Heart right ventricle (tissue), 16 donors: ENCODE results near the gene PPT2. TPM values are rescaled to one million over a fixed set of nuclear protein-coding genes. Genes with fewer than 3 reads are reported as not detected.
"Not testable (repeated sequence)": the region's sequence is repeated elsewhere in the genome, so short reads cannot be mapped to it uniquely, and the experiment has no call there.

ENCODE experiments used
- ATAC-seq, 8 donors: fragments of 200-7000 bp; cut with Tn5 transposase; one replicate each; pipeline ENCODE4 v1.9.1; 2020; ENCODE audit warnings: mild to moderate bottlenecking in 8 of 8, moderate library complexity in 8 of 8, moderate number of reproducible peaks in 1 of 8
- DNase-seq, 2 donors: peaks; one replicate each; pipeline ENCODE4 v3.0.0-alpha.2; 2020
- H3K27ac ChIP-seq, 10 donors: fragments of 200-600 bp; sonication (generic) in 2 of 10; one replicate each; pipeline versions ENCODE4 v1.5.0 to v1.8.0; 2020 to 2022; ENCODE audit warnings: mild to moderate bottlenecking in 3 of 10
- H3K27me3 ChIP-seq, 7 donors: fragments of 200-600 bp; one replicate each; pipeline ENCODE4 v1.8.0; 2021 to 2022; ENCODE audit warnings: mild to moderate bottlenecking in 2 of 7
- H3K36me3 ChIP-seq, 9 donors: fragments of 200-600 bp; sonication (generic) in 1 of 9; one replicate each; pipeline versions ENCODE4 v1.5.0 to v1.8.0; 2020 to 2022; ENCODE audit warnings: mild to moderate bottlenecking in 2 of 9
- H3K4me1 ChIP-seq, 9 donors: fragments of 200-600 bp; sonication (generic) in 1 of 9; one replicate each; pipeline versions ENCODE4 v1.5.0 to v1.8.0; 2020 to 2022; ENCODE audit warnings: mild to moderate bottlenecking in 4 of 9
- H3K4me3 ChIP-seq, 10 donors: fragments of 200-600 bp; sonication (generic) in 2 of 10; one replicate each; pipeline versions ENCODE4 v1.5.0 to v1.8.0; 2020 to 2022; ENCODE audit warnings: mild to moderate bottlenecking in 7 of 10, moderate library complexity in 2 of 10
- H3K9me3 ChIP-seq, 11 donors: fragments of 200-600 bp in 10 of 11; sonication (generic) in 2 of 11; one replicate each; pipeline versions ENCODE4 v1.5.0 to v1.8.0; 2013 to 2022; ENCODE audit warnings: mild to moderate bottlenecking in 2 of 11, control low read depth in 1 of 11, moderate library complexity in 1 of 11
- CTCF ChIP-seq, 9 donors: fragments of 200-600 bp; sonication (generic) in 2 of 9; IDR thresholded peaks; one replicate each; pipeline versions ENCODE4 v1.5.0 to v1.8.0; 2021 to 2022; ENCODE audit warnings: antibody characterized with exemption in 9 of 9, mild to moderate bottlenecking in 5 of 9, moderate library complexity in 1 of 9
- WGBS, 2 donors: extraction: QIAGEN DNeasy Blood & Tissue Kit; methylation state at CpG; one replicate each; pipeline ENCODE4 v1.1.7; 2013; ENCODE audit warnings: inconsistent platforms in 1 of 2; 5-methylcytosine and 5-hydroxymethylcytosine counted together
- intact Hi-C, 10 donors: fragments of 100-400 bp; cut with DNase I; formaldehyde crosslinking; loops; one replicate each; pipeline versions ENCODE4 v1.11.1 to v1.14.2; 2022
- polyA plus RNA-seq, 2 donors: library from polyadenylated mRNA; stranded (reverse); fragments of 200-250 nt; gene quantifications; one replicate each; pipeline ENCODE4 v1.2.3, GENCODE V29; 2013
- total RNA-seq, 10 donors: library from RNA; stranded (reverse); fragmentation: NEBNext Ultra II Directional in 3 of 10; extraction: Animal tissue kit (Norgen Biotek cat#: 25700) in 3 of 10; gene quantifications; one replicate each; pipeline versions ENCODE4 v1.2.1 to v1.2.4, GENCODE V29; 2021 to 2023
- donor health status: Arrhythmogenic right ventricular cardiomyopathy.
- donor health status: ischemic (EF 13 %, LVEDD 7.1; RV severe dilation, severe dysfunction).
- donor health status: healthy with polysubstance abuse.
- donor health status: DM: no; HTN: yes; CAD: no.
- donor health status: DM: no; HTN: no; CAD: no.
- donor health status: ischemic (EF 25% LVEDD 6.9; RV normal size, moderate dysfunction).
- donor health status: ischemic (EF 25% LVEDD 5.7; RV mildly dilated, moderate dysfunction).
- donor health status: healthy.
- donor health status: DM: yes; HTN: yes; CAD: no.
- donor health status: Ischemic cardiomyopathy.
- donor health status: ischemic (EF 35%, LVEDD 5.7; RV mildly dilated, moderate dysfunction).
- donor health status: nonischemic (EF 11% LVEDD 7.7; RV severe dilation, severe dysfunction).
- donor health status: DM: yes; HTN: yes; CAD: no.
- donor health status: PGD.
- donor health status: ischemic (EF 29% LVEDD 5.4; RV normal size, mild dysfunction).
- donor health status: nonischemic (EF 23%, LVEDD 6.1; RV moderate dilation, normal function).

The PPT2 gene
- total and polyA plus RNA-seq, 12 donors, result 16.8 to 31.8 (median 22.2) TPM

DNA sequence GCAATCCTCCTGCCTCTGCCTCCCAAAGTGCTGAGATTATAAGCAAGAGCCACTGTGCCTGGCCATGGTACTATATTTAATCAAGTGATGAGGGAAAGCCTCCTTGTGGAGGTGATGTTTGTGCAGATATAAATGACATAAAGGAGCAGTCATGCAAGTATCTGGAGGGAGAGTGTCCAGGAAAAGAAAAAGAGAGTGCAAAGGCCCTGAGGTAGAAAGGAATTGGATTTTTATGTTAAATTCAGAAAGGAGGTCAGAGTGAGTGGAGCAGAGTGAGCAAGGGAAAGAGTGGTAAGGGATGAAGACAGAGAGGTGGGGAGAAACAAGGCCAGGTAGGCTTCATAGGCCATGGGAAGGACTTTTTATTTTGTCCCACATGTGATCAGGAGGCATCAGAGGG lies 16.5 kb upstream of the PPT2 start:
- peaks cover 0 to 7% (median 0%) of the 10 kb centered on the region in 7 donors for H3K27me3 ChIP-seq
- TF ChIP-seq CTCF (IDR thresholded peaks at IDR 0.05), result no peak
- no peak for DNase-seq
- H3K9me3 ChIP-seq, result no peaks in the 10 kb centered on the region
- no peak overlapping the region for H3K27ac ChIP-seq
- no peak for ATAC-seq
- no peaks in the 10 kb centered on the region for H3K36me3 ChIP-seq
- intact Hi-C loops, result no loop called here
- H3K4me1 ChIP-seq, result no peaks in the 10 kb centered on the region
- H3K4me3 ChIP-seq, result no peak overlapping the region

DNA sequence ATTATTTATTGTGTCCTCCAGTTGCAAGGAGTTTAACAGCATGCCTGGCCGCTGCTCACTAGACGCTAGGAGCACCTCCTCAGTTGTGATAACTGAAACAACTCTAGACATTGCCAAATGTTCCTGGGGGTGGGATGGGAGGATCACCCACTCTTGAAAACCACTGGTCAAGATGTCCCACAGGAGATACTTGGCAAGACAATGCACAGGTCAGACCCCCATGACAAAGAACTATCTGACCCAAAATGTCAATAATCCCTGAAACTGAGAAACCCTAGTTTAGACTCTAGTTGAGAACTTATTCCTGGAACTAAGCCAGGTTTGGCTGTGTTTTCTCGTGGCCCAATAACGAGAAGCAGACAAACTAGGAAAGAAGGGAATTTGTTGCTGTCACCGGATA lies 14.4 kb upstream of the PPT2 start:
- Histone ChIP-seq H3K4me1 (no peaks in the 10 kb centered on the region), H3K27me3 (no peaks in the 10 kb centered on the region), H3K4me3 (no peak overlapping the region), H3K36me3 (no peaks in the 10 kb centered on the region), H3K9me3 (no peaks in the 10 kb centered on the region), H3K27ac (no peak overlapping the region)
- no peak for TF ChIP-seq CTCF (IDR thresholded peaks at IDR 0.05)
- ATAC-seq, result no peak
- intact Hi-C loops, result no loop called here
- no peak for DNase-seq
- WGBS, 2 donors, result 55 to 67% methylated on average over 5 of the region's 5 CpGs

DNA sequence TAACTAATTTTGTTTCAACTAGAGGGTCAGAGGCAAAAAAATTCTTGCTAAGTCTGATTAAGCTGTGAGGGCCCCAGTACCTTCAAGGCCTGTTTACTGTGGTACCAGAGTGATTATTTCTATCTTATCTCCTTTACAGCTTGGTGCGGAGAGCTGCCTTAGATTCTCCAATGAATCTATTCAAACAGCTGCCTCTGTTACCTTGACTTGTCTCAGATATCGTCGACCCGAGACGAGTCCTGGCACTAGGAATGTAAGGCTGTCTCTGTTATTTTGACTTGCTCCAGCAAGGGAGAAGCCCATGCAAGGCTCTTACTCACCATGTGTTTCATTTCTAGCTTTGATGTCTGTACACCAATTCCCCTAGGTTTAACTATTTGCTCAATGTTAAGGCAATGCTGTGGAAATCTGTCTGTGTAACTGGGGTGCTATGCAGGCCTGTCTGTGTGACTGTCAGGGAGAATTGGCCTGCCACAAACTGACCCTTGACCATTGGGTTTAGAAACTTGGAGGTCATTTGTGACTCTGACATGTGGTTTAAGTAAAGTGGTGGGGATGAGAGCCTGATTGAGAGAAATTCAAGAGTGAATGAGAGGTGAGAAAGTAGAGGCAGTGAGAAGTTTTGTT lies 13.4 kb upstream of the PPT2 start:
- ATAC-seq, result no peak
- Histone ChIP-seq H3K4me1 (no peaks in the 10 kb centered on the region), H3K9me3 (no peaks in the 10 kb centered on the region), H3K27ac (no peak overlapping the region), H3K4me3 (no peak overlapping the region), H3K27me3 (no peaks in the 10 kb centered on the region), H3K36me3 (no peaks in the 10 kb centered on the region)
- WGBS, 2 donors, result 47% methylated on average over 5 of the region's 5 CpGs
- no peak for DNase-seq
- no peak for TF ChIP-seq CTCF (IDR thresholded peaks at IDR 0.05)
- intact Hi-C loops, result no loop called here

GRCh38 chr6:32144238-32144637 lies 9.7 kb upstream of the PPT2 start:
- intact Hi-C loops, H3K27ac ChIP-seq, H3K9me3 ChIP-seq, H3K36me3 ChIP-seq, DNase-seq, ATAC-seq, H3K4me3 ChIP-seq: not testable (repeated sequence)
- H3K4me1 ChIP-seq, result peaks cover 0 to 11% (median 0%) of the 10 kb centered on the region in 9 donors
- peaks cover 0 to 28% (median 5%) of the 10 kb centered on the region in 7 donors for H3K27me3 ChIP-seq
- 82 to 83% methylated on average over 7 of the region's 7 CpGs for WGBS, 2 donors

GRCh38 chr6:32146287-32146686 lies 7.7 kb upstream of the PPT2 start:
- no peak overlapping the region for H3K27ac ChIP-seq
- peaks cover 0 to 14% (median 0%) of the 10 kb centered on the region in 9 donors for H3K4me1 ChIP-seq
- DNase-seq (no peak), ATAC-seq (no peak)
- peaks cover 0 to 48% (median 8%) of the 10 kb centered on the region in 7 donors for H3K27me3 ChIP-seq
- no peak overlapping the region for H3K4me3 ChIP-seq
- H3K9me3 ChIP-seq, result no peaks in the 10 kb centered on the region
- no peak for TF ChIP-seq CTCF (IDR thresholded peaks at IDR 0.05)
- 64 to 77% methylated on average over 1 of the region's 1 CpG for WGBS, 2 donors
- H3K36me3 ChIP-seq, result peaks cover 0 to 9% (median 0%) of the 10 kb centered on the region in 9 donors
- intact Hi-C loops, result no loop called here
